Fibroblast of villous mesenchyme (primary cell): ENCODE data around the gene KCNJ10. TPM values are rescaled to one million over a fixed set of nuclear protein-coding genes. Genes with fewer than 3 reads are reported as not detected.

Experiments
- DNase-seq: peaks from one replicate; pipeline ENCODE4 v3.0.0-alpha.2; 2010; ENCODE audit warnings: low read depth
- H3K4me3 ChIP-seq: 2 replicates; pipeline ENCODE4 v1.5.1; 2011; ENCODE audit warnings: low read depth, mild to moderate bottlenecking, low read length
- total RNA-seq: library from RNA; depleted of rRNA; stranded (reverse); fragments of >200 nt; gene quantifications from 2 replicates; pipeline ENCODE4 v1.2.3, GENCODE V29; 2012
- TF ChIP-seq, protein P1 (sequence below): IDR thresholded peaks from 2 replicates; pipeline ENCODE4 v1.5.1; 2012; ENCODE audit warnings: low read depth, mild to moderate bottlenecking, low read length; ENCODE audit not compliant: insufficient read depth

Gene KCNJ10
- total RNA-seq, 1 donor = not detected

- no peak overlapping the region for H3K4me3 ChIP-seq
- TF ChIP-seq, protein P1, sequence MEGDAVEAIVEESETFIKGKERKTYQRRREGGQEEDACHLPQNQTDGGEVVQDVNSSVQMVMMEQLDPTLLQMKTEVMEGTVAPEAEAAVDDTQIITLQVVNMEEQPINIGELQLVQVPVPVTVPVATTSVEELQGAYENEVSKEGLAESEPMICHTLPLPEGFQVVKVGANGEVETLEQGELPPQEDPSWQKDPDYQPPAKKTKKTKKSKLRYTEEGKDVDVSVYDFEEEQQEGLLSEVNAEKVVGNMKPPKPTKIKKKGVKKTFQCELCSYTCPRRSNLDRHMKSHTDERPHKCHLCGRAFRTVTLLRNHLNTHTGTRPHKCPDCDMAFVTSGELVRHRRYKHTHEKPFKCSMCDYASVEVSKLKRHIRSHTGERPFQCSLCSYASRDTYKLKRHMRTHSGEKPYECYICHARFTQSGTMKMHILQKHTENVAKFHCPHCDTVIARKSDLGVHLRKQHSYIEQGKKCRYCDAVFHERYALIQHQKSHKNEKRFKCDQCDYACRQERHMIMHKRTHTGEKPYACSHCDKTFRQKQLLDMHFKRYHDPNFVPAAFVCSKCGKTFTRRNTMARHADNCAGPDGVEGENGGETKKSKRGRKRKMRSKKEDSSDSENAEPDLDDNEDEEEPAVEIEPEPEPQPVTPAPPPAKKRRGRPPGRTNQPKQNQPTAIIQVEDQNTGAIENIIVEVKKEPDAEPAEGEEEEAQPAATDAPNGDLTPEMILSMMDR = no peak
- DNase-seq = no peak
These were observed 26.4 kb downstream of the KCNJ10 start for GRCh38 chr1:160043543-160043942.

DNA sequence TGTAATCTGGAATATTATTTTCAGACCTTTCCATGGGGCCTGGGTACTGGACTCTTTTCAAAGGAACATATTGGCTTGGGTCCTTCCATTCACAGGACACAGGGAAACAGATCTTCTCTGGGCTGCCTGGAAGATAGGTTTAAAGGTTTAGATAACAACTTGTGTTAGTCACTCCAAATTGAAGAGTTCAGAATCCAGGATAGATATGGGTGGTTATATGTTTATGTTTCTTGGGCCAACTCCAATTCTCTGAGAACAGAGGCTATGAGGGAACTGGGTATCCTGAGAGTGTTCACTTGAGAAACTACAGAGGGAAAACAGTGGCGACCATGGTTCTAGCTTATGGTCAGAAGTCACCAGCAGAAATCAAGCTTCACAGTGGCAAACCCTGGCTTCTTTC is 29.5 kb downstream of the KCNJ10 start:
- no peak overlapping the region for H3K4me3 ChIP-seq
- DNase-seq = peak; percentile 12
- TF ChIP-seq, protein P1 = no peak

DNA sequence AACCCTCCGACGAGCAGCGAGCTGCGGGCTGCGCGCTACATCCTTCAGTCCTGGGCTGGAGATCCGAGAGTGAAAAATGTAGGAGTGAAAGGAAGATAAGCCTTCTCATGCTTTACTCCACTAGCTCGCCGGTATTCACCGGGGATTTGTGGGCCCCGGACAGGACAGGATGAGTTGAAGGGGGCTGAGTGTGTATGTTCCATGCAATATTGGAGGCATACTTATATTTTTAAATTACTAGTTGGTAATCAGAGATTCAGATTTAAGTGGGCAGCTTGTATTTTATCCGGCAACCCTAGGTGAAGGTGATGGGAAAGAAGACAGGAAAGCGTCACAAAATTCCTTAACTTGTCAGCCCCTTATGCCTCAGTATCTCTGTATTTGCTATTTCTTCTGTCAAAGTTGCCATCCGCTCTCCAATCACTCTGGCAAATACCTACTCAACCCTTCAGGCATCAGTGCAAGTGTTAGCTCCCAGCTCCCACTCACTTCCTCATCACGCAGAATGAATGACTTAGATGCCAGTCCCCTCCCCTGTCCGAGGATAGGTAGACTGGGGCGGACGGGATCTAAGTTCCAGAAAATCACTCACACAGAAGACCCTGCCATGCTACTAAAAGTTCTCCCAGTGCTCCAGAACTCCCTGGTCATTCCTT is 37.7 kb downstream of the KCNJ10 start:
- TF ChIP-seq, protein P1 = no peak
- H3K4me3 ChIP-seq = peak overlapping the region; percentile 93
- no peak for DNase-seq

DNA sequence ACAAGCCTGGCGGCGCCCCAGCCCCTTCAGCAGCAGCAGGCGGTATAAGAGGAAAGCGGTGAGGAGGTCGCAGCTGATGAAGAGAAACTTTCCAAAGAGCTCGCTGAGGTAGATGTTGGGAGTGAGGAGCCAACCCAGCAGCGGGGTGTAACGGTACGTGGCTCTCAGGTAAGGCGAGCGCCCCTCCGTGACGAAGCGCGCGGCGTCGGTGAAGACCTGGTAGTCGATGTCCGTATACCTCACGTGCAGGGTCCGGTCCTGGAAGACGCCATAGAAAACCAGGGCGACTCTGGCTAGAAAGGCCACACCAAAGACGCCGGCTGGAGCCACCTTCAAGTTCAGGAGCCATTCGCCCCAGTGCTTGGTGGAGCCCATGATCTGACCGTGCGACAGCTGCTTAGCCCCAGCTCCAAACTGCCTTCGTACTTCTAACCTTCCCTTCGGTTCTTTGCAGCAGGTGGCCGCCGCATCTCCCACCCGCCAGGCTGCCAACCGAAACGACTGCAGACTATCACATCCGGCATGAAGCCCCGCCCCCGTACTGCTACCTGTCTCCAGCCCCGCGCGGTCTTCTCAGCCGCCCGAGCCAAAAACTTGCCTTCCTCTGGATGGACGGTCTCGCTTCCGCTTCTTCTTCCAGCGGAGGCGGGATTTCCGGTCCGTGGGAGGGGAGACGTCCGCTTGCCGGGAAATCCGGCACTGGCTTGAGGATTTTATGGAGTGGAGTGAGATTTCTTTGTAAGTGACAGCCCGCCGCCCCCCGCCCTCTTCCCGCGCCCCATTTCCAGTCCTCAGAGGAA is 38.4 kb downstream of the KCNJ10 start, which contains the start of gene PIGM:
TSS of gene PIGM (minus strand) at position 626 of the 800 bp plus-strand sequence. CDS start at position 375, 251 bp downstream.
- TF ChIP-seq, protein P1 = no peak
- peak; percentile 84 for DNase-seq
- H3K4me3 ChIP-seq = peak within 1 kb of the TSS; percentile 93

DNA sequence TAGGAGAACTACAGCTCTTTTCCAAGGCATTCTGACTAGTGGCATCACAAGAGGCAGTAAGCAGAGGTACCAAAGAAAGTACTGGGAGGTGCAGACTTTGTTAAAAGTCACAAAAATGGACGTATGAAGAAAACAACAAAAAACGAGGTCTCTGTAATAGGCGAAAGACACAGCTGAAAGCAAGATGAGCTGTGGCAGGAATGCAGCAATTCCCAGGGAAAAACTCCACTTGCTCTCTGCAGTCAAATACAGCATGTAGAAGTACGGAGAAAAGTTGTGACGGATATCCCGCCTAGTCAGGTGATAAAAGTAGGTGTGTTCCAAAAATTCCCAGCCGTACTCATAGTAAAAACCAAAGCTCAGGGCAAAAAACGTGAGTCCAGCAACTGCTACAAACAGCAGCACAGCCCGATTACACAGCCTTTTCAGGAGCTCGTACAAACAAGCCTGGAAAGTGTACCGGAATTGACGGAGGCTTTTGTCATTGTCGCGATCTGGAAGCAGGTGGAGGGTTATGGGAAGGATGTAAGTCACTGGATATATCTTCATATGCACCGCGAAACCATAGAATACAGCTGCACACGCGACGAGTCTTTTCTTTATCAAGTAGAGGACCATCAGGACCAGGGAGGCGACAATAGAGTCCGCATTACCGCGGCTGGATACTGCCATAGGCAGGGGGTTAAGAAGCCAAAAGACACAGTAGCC is 39.1 kb downstream of the KCNJ10 start:
- DNase-seq = no peak
- TF ChIP-seq, protein P1 = no peak
- H3K4me3 ChIP-seq = peak overlapping the region; percentile 93

- no peak overlapping the region for H3K4me3 ChIP-seq
- DNase-seq = no peak
- TF ChIP-seq, protein P1 = no peak
These were observed 41.5 kb downstream of the KCNJ10 start for GRCh38 chr1:160028426-160028825.
